ENCODE measurements around the gene MRTFB. TPM values are rescaled to one million over a fixed set of nuclear protein-coding genes. Genes with fewer than 3 reads are reported as not detected.

Gene MRTFB
- total RNA-seq, 1 donor from 2014 or later, result 89.4 TPM

GRCh38 chr16:14264327-14264943, 193.3 kb downstream of the MRTFB start:
- H3K4me3 ChIP-seq, result no peak overlapping the region
- TF ChIP-seq, protein P1, sequence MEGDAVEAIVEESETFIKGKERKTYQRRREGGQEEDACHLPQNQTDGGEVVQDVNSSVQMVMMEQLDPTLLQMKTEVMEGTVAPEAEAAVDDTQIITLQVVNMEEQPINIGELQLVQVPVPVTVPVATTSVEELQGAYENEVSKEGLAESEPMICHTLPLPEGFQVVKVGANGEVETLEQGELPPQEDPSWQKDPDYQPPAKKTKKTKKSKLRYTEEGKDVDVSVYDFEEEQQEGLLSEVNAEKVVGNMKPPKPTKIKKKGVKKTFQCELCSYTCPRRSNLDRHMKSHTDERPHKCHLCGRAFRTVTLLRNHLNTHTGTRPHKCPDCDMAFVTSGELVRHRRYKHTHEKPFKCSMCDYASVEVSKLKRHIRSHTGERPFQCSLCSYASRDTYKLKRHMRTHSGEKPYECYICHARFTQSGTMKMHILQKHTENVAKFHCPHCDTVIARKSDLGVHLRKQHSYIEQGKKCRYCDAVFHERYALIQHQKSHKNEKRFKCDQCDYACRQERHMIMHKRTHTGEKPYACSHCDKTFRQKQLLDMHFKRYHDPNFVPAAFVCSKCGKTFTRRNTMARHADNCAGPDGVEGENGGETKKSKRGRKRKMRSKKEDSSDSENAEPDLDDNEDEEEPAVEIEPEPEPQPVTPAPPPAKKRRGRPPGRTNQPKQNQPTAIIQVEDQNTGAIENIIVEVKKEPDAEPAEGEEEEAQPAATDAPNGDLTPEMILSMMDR (IDR thresholded peaks at IDR 0.05), result no peak
- intact Hi-C loops (cut with DNase I), result no loop called here
- H3K9me3 ChIP-seq, result no peaks in the 10 kb centered on the region
- peaks cover 35 to 61% of the 10 kb centered on the region in 2 donors for H3K36me3 ChIP-seq
- no peak overlapping the region for H3K27ac ChIP-seq
- no peak for DNase-seq (ENCODE audit: low spot score in 2 of 2)
- no peaks in the 10 kb centered on the region for H3K4me1 ChIP-seq
- H3K27me3 ChIP-seq, result no peaks in the 10 kb centered on the region

GRCh38 chr16:14268073-14268472, 197.0 kb downstream of the MRTFB start:
- Histone ChIP-seq H3K9me3 (no peaks in the 10 kb centered on the region), H3K4me1 (no peaks in the 10 kb centered on the region), H3K4me3 (no peak overlapping the region), H3K36me3 (peaks cover 11 to 29% of the 10 kb centered on the region in 2 donors), H3K27me3 (no peaks in the 10 kb centered on the region), H3K27ac (no peak overlapping the region)
- intact Hi-C loops (cut with DNase I), result no loop called here
- DNase-seq (ENCODE audit: low spot score in 2 of 2), result no peak
- TF ChIP-seq, protein P1 (IDR thresholded peaks at IDR 0.05), result no peak

- H3K27ac ChIP-seq, result no peak overlapping the region
- intact Hi-C loops (cut with DNase I), result no loop called here
- H3K4me3 ChIP-seq, result no peak overlapping the region
- DNase-seq (ENCODE audit: low spot score in 2 of 2), result no peak
- TF ChIP-seq, protein P1 (IDR thresholded peaks at IDR 0.05), result no peak
- H3K36me3 ChIP-seq, result no peaks in the 10 kb centered on the region
- no peaks in the 10 kb centered on the region for H3K27me3 ChIP-seq
- no peaks in the 10 kb centered on the region for H3K9me3 ChIP-seq
- no peaks in the 10 kb centered on the region for H3K4me1 ChIP-seq
These were observed 204.8 kb downstream of the MRTFB start for GRCh38 chr16:14275934-14276333.

DNA sequence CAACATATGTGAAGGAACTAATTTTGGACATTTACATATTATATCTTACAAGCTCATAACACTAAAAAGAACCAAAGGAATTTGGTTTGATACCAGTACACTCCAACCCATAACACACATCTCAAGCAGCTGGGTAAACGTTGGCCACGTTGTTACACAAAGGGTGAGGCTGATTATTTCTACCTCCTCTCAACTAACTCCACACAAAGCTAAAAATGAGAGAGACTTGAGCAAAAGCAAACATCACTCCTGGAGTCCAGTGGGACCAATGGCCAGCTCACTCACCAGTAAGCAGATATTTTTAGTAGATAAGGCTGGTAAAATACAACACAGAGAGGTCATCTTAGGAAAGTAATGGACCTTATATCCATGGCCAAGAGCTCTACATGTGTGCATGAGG, 207.6 kb downstream of the MRTFB start:
- H3K4me3 ChIP-seq, result no peak overlapping the region
- H3K4me1 ChIP-seq, result no peaks in the 10 kb centered on the region
- H3K9me3 ChIP-seq, result no peaks in the 10 kb centered on the region
- TF ChIP-seq, protein P1 (IDR thresholded peaks at IDR 0.05), result no peak
- no peak overlapping the region for H3K27ac ChIP-seq
- no peak for DNase-seq (ENCODE audit: low spot score in 2 of 2)
- no peaks in the 10 kb centered on the region for H3K36me3 ChIP-seq
- no peaks in the 10 kb centered on the region for H3K27me3 ChIP-seq
- intact Hi-C loops (cut with DNase I), result no loop called here

- intact Hi-C loops (cut with DNase I), result loop anchor here (5.0 kb wide), 1 partner anchor 33 kb away; no protein-coding TSS in a partner anchor
- DNase-seq (ENCODE audit: low spot score in 2 of 2), result no peak
- Histone ChIP-seq H3K36me3 (no peaks in the 10 kb centered on the region), H3K4me3 (no peak overlapping the region), H3K9me3 (no peaks in the 10 kb centered on the region), H3K27me3 (no peaks in the 10 kb centered on the region), H3K27ac (no peak overlapping the region), H3K4me1 (no peaks in the 10 kb centered on the region)
- TF ChIP-seq, protein P1 (IDR thresholded peaks at IDR 0.05), result no peak
These were observed 209.4 kb downstream of the MRTFB start for GRCh38 chr16:14280541-14280940.

Data from ascending aorta (tissue), 2 donors.